ENCODE measurements around the gene PARK7. TPM values are rescaled to one million over a fixed set of nuclear protein-coding genes. Genes with fewer than 3 reads are reported as not detected.
"Not testable (repeated sequence)": the region's sequence is repeated elsewhere in the genome, so short reads cannot be mapped to it uniquely, and the experiment has no call there.

Gene PARK7
- total RNA-seq, 1 donor from 2014 or later: 187 TPM

GRCh38 chr1:7919880-7920279 is 41.6 kb upstream of the PARK7 start:
- Histone ChIP-seq H3K27me3 (ENCODE audit: low read depth) (peaks cover 4% of the 10 kb centered on the region), H3K36me3 (no peaks in the 10 kb centered on the region), H3K4me1 (no peaks in the 10 kb centered on the region), H3K4me3 (no peak overlapping the region), H3K9me3 (no peaks in the 10 kb centered on the region), H3K27ac (no peak overlapping the region)
- TF ChIP-seq, protein P1, sequence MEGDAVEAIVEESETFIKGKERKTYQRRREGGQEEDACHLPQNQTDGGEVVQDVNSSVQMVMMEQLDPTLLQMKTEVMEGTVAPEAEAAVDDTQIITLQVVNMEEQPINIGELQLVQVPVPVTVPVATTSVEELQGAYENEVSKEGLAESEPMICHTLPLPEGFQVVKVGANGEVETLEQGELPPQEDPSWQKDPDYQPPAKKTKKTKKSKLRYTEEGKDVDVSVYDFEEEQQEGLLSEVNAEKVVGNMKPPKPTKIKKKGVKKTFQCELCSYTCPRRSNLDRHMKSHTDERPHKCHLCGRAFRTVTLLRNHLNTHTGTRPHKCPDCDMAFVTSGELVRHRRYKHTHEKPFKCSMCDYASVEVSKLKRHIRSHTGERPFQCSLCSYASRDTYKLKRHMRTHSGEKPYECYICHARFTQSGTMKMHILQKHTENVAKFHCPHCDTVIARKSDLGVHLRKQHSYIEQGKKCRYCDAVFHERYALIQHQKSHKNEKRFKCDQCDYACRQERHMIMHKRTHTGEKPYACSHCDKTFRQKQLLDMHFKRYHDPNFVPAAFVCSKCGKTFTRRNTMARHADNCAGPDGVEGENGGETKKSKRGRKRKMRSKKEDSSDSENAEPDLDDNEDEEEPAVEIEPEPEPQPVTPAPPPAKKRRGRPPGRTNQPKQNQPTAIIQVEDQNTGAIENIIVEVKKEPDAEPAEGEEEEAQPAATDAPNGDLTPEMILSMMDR (IDR thresholded peaks at IDR 0.05): no peak
- intact Hi-C loops (cut with DNase I): no loop called here
- ATAC-seq (no peak), DNase-seq (no peak)

GRCh38 chr1:7921796-7922195 is 39.7 kb upstream of the PARK7 start:
- intact Hi-C loops (cut with DNase I): no loop called here
- Histone ChIP-seq H3K9me3 (no peaks in the 10 kb centered on the region), H3K27me3 (ENCODE audit: low read depth) (peaks cover 7% of the 10 kb centered on the region), H3K36me3 (no peaks in the 10 kb centered on the region), H3K4me3 (no peak overlapping the region), H3K4me1 (no peaks in the 10 kb centered on the region), H3K27ac (no peak overlapping the region)
- ATAC-seq (no peak), DNase-seq (no peak)
- TF ChIP-seq, protein P1 (IDR thresholded peaks at IDR 0.05): no peak

GRCh38 chr1:7922301-7922700 is 39.2 kb upstream of the PARK7 start:
- H3K4me3 ChIP-seq: no peak overlapping the region
- peaks cover 5% of the 10 kb centered on the region for H3K27me3 ChIP-seq (ENCODE audit: low read depth)
- TF ChIP-seq, protein P1 (IDR thresholded peaks at IDR 0.05): no peak
- no peaks in the 10 kb centered on the region for H3K9me3 ChIP-seq
- ATAC-seq (no peak), DNase-seq (no peak)
- H3K4me1 ChIP-seq: no peaks in the 10 kb centered on the region
- H3K36me3 ChIP-seq: no peaks in the 10 kb centered on the region
- no peak overlapping the region for H3K27ac ChIP-seq
- intact Hi-C loops (cut with DNase I): no loop called here

DNA sequence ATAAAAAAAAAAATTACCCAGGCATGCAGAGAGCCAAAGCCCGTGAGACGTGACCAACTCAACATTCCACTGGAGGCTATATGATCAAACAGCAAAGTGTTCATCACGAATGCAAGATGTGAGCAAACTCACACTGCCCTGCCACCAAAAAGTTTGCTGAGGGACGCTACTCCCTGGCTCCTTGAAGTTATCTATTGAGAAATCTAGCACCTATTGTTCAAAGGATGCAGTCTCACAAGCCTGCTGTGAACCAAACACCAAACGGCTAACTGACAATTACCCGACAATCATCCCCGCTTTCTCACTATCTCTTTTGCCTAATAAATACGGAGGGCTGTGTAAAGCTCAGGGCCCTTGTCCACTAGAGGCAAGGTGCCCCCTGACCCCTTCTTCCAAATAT is 34.5 kb upstream of the PARK7 start:
- intact Hi-C loops (cut with DNase I); H3K4me3 ChIP-seq; ATAC-seq; H3K27ac ChIP-seq; H3K27me3 ChIP-seq (ENCODE audit: low read depth); H3K9me3 ChIP-seq; H3K4me1 ChIP-seq; DNase-seq; H3K36me3 ChIP-seq: not testable (repeated sequence)

GRCh38 chr1:7928247-7928646 is 33.3 kb upstream of the PARK7 start:
- Histone ChIP-seq H3K4me3 (no peak overlapping the region), H3K27me3 (ENCODE audit: low read depth) (peaks cover 4% of the 10 kb centered on the region), H3K36me3 (no peaks in the 10 kb centered on the region), H3K9me3 (no peaks in the 10 kb centered on the region), H3K27ac (no peak overlapping the region), H3K4me1 (no peaks in the 10 kb centered on the region)
- no peak for ATAC-seq
- DNase-seq: no peak
- intact Hi-C loops (cut with DNase I): no loop called here
- TF ChIP-seq, protein P1 (IDR thresholded peaks at IDR 0.05): no peak

DNA sequence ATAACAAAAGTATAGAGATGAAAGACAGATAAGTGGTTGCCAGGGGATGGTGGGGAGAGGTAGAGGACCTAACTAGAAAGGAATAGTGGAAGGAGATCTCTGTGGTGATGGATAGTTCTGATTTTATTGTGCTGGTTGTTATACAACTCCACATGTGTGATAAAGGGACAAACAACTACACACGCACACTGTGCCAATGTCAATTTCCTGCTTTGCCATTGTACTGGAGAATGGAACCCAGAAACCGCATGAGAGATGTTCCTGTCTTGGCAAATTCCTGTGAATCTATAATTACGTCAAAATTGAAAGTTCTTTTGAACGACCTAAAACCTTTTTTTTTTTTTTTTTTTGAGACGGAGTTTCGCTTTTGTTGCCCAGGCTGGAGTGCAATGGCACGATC is 31.9 kb upstream of the PARK7 start:
- Histone ChIP-seq H3K4me1 (no peaks in the 10 kb centered on the region), H3K9me3 (no peaks in the 10 kb centered on the region), H3K27ac (no peak overlapping the region), H3K4me3 (no peak overlapping the region), H3K27me3 (ENCODE audit: low read depth) (peaks cover 4% of the 10 kb centered on the region), H3K36me3 (no peaks in the 10 kb centered on the region)
- intact Hi-C loops (cut with DNase I): no loop called here
- TF ChIP-seq, protein P1 (IDR thresholded peaks at IDR 0.05): no peak
- DNase-seq (no peak), ATAC-seq (no peak)

Measured in lower lobe of right lung (tissue), 2 donors.